H1 (cell line): Measurements from ENCODE around the gene DNTT. TPM values are rescaled to one million over a fixed set of nuclear protein-coding genes. Genes with fewer than 3 reads are reported as not detected.

Experiments used
- CTCF ChIA-PET: fragments of 300-600 bp; sonication (Branson Sonifier 250); formaldehyde crosslinking; loops from one replicate; lab custom pipeline; 2021; ENCODE audit not compliant: partially characterized antibody; lab: Charles Lee
- POLR2A ChIA-PET: fragments of 300-600 bp; sonication (Branson Sonifier 250); formaldehyde crosslinking; loops from one replicate; lab custom pipeline; 2021; ENCODE audit warnings: inconsistent platforms; ENCODE audit not compliant: partially characterized antibody; lab: Charles Lee
- DNase-seq, 2 experiments: peaks; one replicate each; pipeline versions ENCODE4 v3.0.0 to v3.0.0-alpha.2; 2010 to 2022; ENCODE audit warnings: low spot score in 2 of 2, low read depth in 1 of 2, mixed read lengths in 1 of 2
- FAIRE-seq: peaks from 2 replicates; lab custom pipeline; 2011; peaks lifted over from hg19 to GRCh38; lab: Jason Lieb, UNC
- H2AFZ ChIP-seq: 2 replicates; pipeline ENCODE4 v1.8.1; 2012; ENCODE audit warnings: low read length, inconsistent platforms
- H2AK5ac ChIP-seq: 2 replicates; pipeline ENCODE4 v1.6.1; 2013; ENCODE audit warnings: low read depth, low read length
- H2BK120ac ChIP-seq: replicated peaks from 2 replicates; pipeline ENCODE3; 2013; ENCODE audit warnings: low read depth, low read length, inconsistent platforms
- H2BK12ac ChIP-seq: 2 replicates; pipeline ENCODE4 v1.6.1; 2013; ENCODE audit warnings: low read depth, low read length
- H2BK15ac ChIP-seq: 2 replicates; pipeline ENCODE4 v1.6.1; 2013; ENCODE audit warnings: low read length
- H2BK20ac ChIP-seq: 2 replicates; pipeline ENCODE4 v1.6.1; 2013; ENCODE audit warnings: low read length
- H2BK5ac ChIP-seq: 2 replicates; pipeline ENCODE4 v1.6.1; 2013; ENCODE audit warnings: low read depth, low read length
- H3K14ac ChIP-seq: 2 replicates; pipeline ENCODE4 v1.6.1; 2013; ENCODE audit warnings: inconsistent platforms; ENCODE audit not compliant: insufficient read length
- H3K18ac ChIP-seq: 2 replicates; pipeline ENCODE4 v1.6.1; 2013; ENCODE audit warnings: low read length; ENCODE audit errors: extremely low read depth
- H3K23ac ChIP-seq: 2 replicates; pipeline ENCODE4 v1.6.1; 2013; ENCODE audit warnings: inconsistent platforms; ENCODE audit not compliant: insufficient read length
- H3K23me2 ChIP-seq: 2 replicates; pipeline ENCODE4 v1.6.1; 2013; ENCODE audit warnings: low read depth, low read length
- H3K27ac ChIP-seq: 2 replicates; pipeline ENCODE4 v1.6.1; 2011; ENCODE audit warnings: low read depth, low read length, inconsistent platforms
- H3K27me3 ChIP-seq, 4 experiments: replicated peaks in 1 of 4; 1 replicate in 1 of 4; 2 replicates in 3 of 4; pipeline versions ENCODE4 v1.6.1 to v1.8.1; 2011 to 2013; ENCODE audit warnings: low read length in 3 of 4, mild to moderate bottlenecking in 3 of 4, inconsistent platforms in 2 of 4, mixed read lengths in 2 of 4, moderate library complexity in 1 of 4; ENCODE audit not compliant: control insufficient read depth in 3 of 4, insufficient read depth in 3 of 4; ENCODE audit errors: extremely low read depth in 1 of 4
- H3K36me3 ChIP-seq, 4 experiments: 2 replicates each; pipeline versions ENCODE4 v1.6.1 to v1.8.1; 2011 to 2013; ENCODE audit warnings: mild to moderate bottlenecking in 4 of 4, low read length in 3 of 4, moderate library complexity in 2 of 4, control low read depth in 1 of 4, inconsistent platforms in 1 of 4; ENCODE audit not compliant: insufficient read depth in 4 of 4, control insufficient read depth in 2 of 4
- H3K4ac ChIP-seq: replicated peaks from 2 replicates; pipeline ENCODE3; 2013; ENCODE audit warnings: low read length, low read depth, mixed read lengths, inconsistent platforms; ENCODE audit not compliant: insufficient read length
- H3K4me1 ChIP-seq, 4 experiments: replicated peaks in 1 of 4; 1 replicate in 1 of 4; 2 replicates in 3 of 4; pipeline versions ENCODE4 v1.6.1 to v1.8.1; 2011 to 2013; ENCODE audit warnings: low read length in 3 of 4, inconsistent platforms in 2 of 4, mixed read lengths in 1 of 4; ENCODE audit not compliant: insufficient read depth in 4 of 4, control insufficient read depth in 3 of 4
- H3K4me2 ChIP-seq, 2 experiments: 2 replicates each; pipeline versions ENCODE4 v1.6.1 to v1.8.1; 2011 to 2013; ENCODE audit warnings: low read depth in 2 of 2, low read length in 2 of 2, control low read depth in 1 of 2, inconsistent platforms in 1 of 2, mild to moderate bottlenecking in 1 of 2; ENCODE audit not compliant: insufficient read depth in 1 of 2
- H3K4me3 ChIP-seq, 4 experiments: fragments of 200-600, 300-600 bp in 1 of 4; sonication (generic), shearing (Covaris generic), sonication (Bioruptor Twin) in 1 of 4; 2 replicates each; pipeline versions ENCODE4 v1.5.1 to v1.8.1; 2011 to 2016; ENCODE audit warnings: low read length in 4 of 4, low read depth in 3 of 4, control low read depth in 2 of 4, inconsistent platforms in 2 of 4, mild to moderate bottlenecking in 2 of 4, mixed read lengths in 1 of 4, moderate library complexity in 1 of 4; ENCODE audit not compliant: insufficient read depth in 2 of 4; ENCODE audit errors: extremely low read depth in 1 of 4
- H3K56ac ChIP-seq: replicated peaks from 2 replicates; pipeline ENCODE3; 2013; ENCODE audit warnings: low read depth, mild to moderate bottlenecking, mixed read lengths, low read length, inconsistent platforms; ENCODE audit not compliant: insufficient read length
- H3K79me1 ChIP-seq: 2 replicates; pipeline ENCODE4 v1.6.1; 2013; ENCODE audit warnings: low read depth, low read length, control low read depth
- H3K79me2 ChIP-seq, 2 experiments: 2 replicates each; pipeline versions ENCODE4 v1.6.1 to v1.8.1; 2012 to 2013; ENCODE audit warnings: low read length in 2 of 2, mild to moderate bottlenecking in 2 of 2, inconsistent platforms in 1 of 2; ENCODE audit not compliant: insufficient read depth in 2 of 2, control insufficient read depth in 1 of 2
- H3K9ac ChIP-seq, 4 experiments: replicated peaks in 1 of 4; 1 replicate in 1 of 4; 2 replicates in 3 of 4; pipeline versions ENCODE4 v1.6.1 to v1.8.1; 2011 to 2013; ENCODE audit warnings: low read depth in 3 of 4, low read length in 3 of 4, control low read depth in 2 of 4, mild to moderate bottlenecking in 2 of 4, moderate library complexity in 2 of 4, inconsistent platforms in 1 of 4; ENCODE audit errors: extremely low read depth in 1 of 4
- H3K9me3 ChIP-seq, 2 experiments: 2 replicates each; pipeline versions ENCODE4 v1.6.1 to v1.8.1; 2012 to 2013; ENCODE audit warnings: mild to moderate bottlenecking in 2 of 2, moderate library complexity in 2 of 2, control low read depth in 1 of 2, inconsistent platforms in 1 of 2, low read depth in 1 of 2, low read length in 1 of 2, mixed read lengths in 1 of 2; ENCODE audit not compliant: insufficient read depth in 2 of 2
- H4K20me1 ChIP-seq, 2 experiments: replicated peaks in 1 of 2; 2 replicates each; pipeline versions ENCODE3 to v1.8.1; 2011 to 2013; ENCODE audit warnings: inconsistent platforms in 2 of 2, low read length in 2 of 2, mild to moderate bottlenecking in 1 of 2; ENCODE audit not compliant: insufficient read depth in 2 of 2, control insufficient read depth in 1 of 2
- H4K5ac ChIP-seq: 2 replicates; pipeline ENCODE4 v1.6.1; 2013; ENCODE audit warnings: low read length, low read depth, mixed read lengths, inconsistent platforms; ENCODE audit not compliant: insufficient read length
- H4K8ac ChIP-seq: 2 replicates; pipeline ENCODE4 v1.8.0; 2013; ENCODE audit warnings: mild to moderate bottlenecking, moderate library complexity, low read length, inconsistent platforms; ENCODE audit not compliant: insufficient read depth; ENCODE audit errors: extremely low read depth
- H4K91ac ChIP-seq: replicated peaks from 2 replicates; pipeline ENCODE3; 2013; ENCODE audit warnings: low read length, mixed read lengths, inconsistent platforms; ENCODE audit not compliant: insufficient read length
- CTBP2 ChIP-seq: IDR thresholded peaks from 2 replicates; pipeline ENCODE4 v1.7.0; 2011; ENCODE audit warnings: borderline replicate concordance, mild to moderate bottlenecking, moderate library complexity, mixed read lengths, low read length; ENCODE audit not compliant: insufficient read depth, insufficient read length
- FOSL1 ChIP-seq: IDR thresholded peaks from 2 replicates; pipeline ENCODE4 v1.6.1; 2011; ENCODE audit warnings: mild to moderate bottlenecking, low read depth, low read length, moderate library complexity; ENCODE audit not compliant: insufficient read depth
- HDAC2 ChIP-seq, 2 experiments: fragments of 300-600 bp in 1 of 2; sonication (generic) in 1 of 2; IDR thresholded peaks; 2 replicates each; pipeline ENCODE4 v1.6.1; 2011 to 2012; ENCODE audit warnings: low read depth in 2 of 2, low read length in 2 of 2, mild to moderate bottlenecking in 2 of 2, moderate library complexity in 2 of 2, borderline replicate concordance in 1 of 2, inconsistent platforms in 1 of 2
- TAF1 ChIP-seq: IDR thresholded peaks from 2 replicates; pipeline ENCODE4 v1.6.1; 2011; ENCODE audit warnings: mild to moderate bottlenecking, low read depth, low read length
- WGBS, 2 experiments: shearing (Covaris generic) in 1 of 2; methylation state at CpG; one replicate each; pipeline versions ENCODE4 v1.1.6 to v1.1.7; 2013 to 2015; ENCODE audit warnings: low lambda C conversion rate in 2 of 2, mixed read lengths in 2 of 2, inconsistent platforms in 1 of 2, low coverage in 1 of 2, missing lambda C conversion rate in 1 of 2; ENCODE audit not compliant: insufficient replicate concordance in 2 of 2, insufficient coverage in 1 of 2, insufficient read length in 1 of 2; ENCODE audit errors: extremely low coverage in 1 of 2, missing lambda C conversion rate in 1 of 2; 5-methylcytosine and 5-hydroxymethylcytosine counted together
- polyA plus RNA-seq, 7 experiments: library from polyadenylated mRNA; depleted of rRNA in 3 of 7; stranded (reverse) in 5 of 7; unstranded in 2 of 7; fragments of >200 nt in 5 of 7; fragments of 200-250 nt in 2 of 7; gene quantifications; 1 replicate in 5 of 7; 2 replicates in 1 of 7; 4 replicates in 1 of 7; pipeline versions ENCODE4 v1.2.1 to v1.2.3, GENCODE V29; 2011 to 2013; ENCODE audit warnings: missing spikeins in 2 of 7, mixed read lengths in 2 of 7
- total RNA-seq: library from RNA; stranded (reverse); fragmentation: NEBNext Ultra II Directional; extraction: Animal tissue kit (Norgen Biotek cat#: 25700); gene quantifications from 2 replicates; pipeline ENCODE4 v1.2.1, GENCODE V29; 2021

DNTT gene
- total and polyA plus RNA-seq, 2 of the 8 experiments (the other 6 are each of a cell fraction or from before 2014, with no cell fraction given) = not detected

- Histone ChIP-seq H3K9ac (no peak overlapping the region), H3K4me2 (peak overlapping the region; percentile 40 to 46; a peak in 3 of 4 replicates), H3K9me3 (no peaks in the 10 kb centered on the region), H3K27ac (peak overlapping the region; percentile 75), H3K18ac (peak overlapping the region; percentile 82), H3K79me1 (no peaks in the 10 kb centered on the region), H3K4me3 (peak overlapping the region in 1 of 4 experiments; percentile 24; a peak in 2 of 8 replicates), H4K8ac (no peak overlapping the region), H2AK5ac (0 out of 2 replicates have a peak overlapping the region, but pooled peaks have one; percentile 42), H3K23me2 (no peaks in the 10 kb centered on the region), H3K36me3 (no peaks in the 10 kb centered on the region), H2BK20ac (peak overlapping the region; percentile 82; the same call in 1 of the 2 replicates), H3K27me3 (no peaks in the 10 kb centered on the region), H3K79me2 (no peaks in the 10 kb centered on the region), H3K14ac (no peak overlapping the region), H4K20me1 (no peaks in the 10 kb centered on the region), H2BK15ac (no peak overlapping the region), H3K4me1 (peaks cover 3 to 30% (median 29%) of the 10 kb centered on the region in 4 experiments), H4K5ac (peak overlapping the region; percentile 58), H2AFZ (no peak overlapping the region), H3K56ac (peak overlapping the region; percentile 70), H2BK12ac (peak overlapping the region; percentile 12; the same call in 1 of the 2 replicates), H3K23ac (no peak overlapping the region), H2BK120ac (peak overlapping the region; percentile 51), H3K4ac (peak overlapping the region; percentile 16), H2BK5ac (peak overlapping the region; percentile 99), H4K91ac (peak overlapping the region; percentile 94)
- FAIRE-seq (peak; percentile 19), DNase-seq (no peak)
- ChIA-PET POLR2A (interaction anchor here (0.5 to 1.8 kb wide), 9 partner anchors 8 to 311 kb away, joined by 3 to 9 read pairs (median 5); partner anchors contain the start of gene ZNF518A), CTCF (interaction anchor here (0.8 to 4.3 kb wide), 9 partner anchors 9 to 81 kb away, joined by 3 to 22 read pairs (median 6); no protein-coding TSS in a partner anchor)
- TF ChIP-seq FOSL1 (no peak), HDAC2 (IDR thresholded peaks at IDR 0.05; ENCODE audit: borderline replicate concordance in 1 of 2, low read depth in 2 of 2, low read length in 2 of 2) (no peak), CTBP2 (no peak), TAF1 (0 out of 2 replicates have a peak, but pooled peaks have one; percentile 21)
- WGBS, 2 experiments = 18% methylated on average over 1 of the region's 1 CpG; no CpG with 5 or more reads in 1 of the 2 experiments
These were observed 6.1 kb downstream of the DNTT start for GRCh38 chr10:96310321-96310669.
